A549 (cell line): ENCODE measurements around the gene GSC2. TPM values are rescaled to one million over a fixed set of nuclear protein-coding genes. Genes with fewer than 3 reads are reported as not detected.

Experiments used
- ATAC-seq, 2 experiments: fragments of 200-7000 bp in 1 of 2; fragments of >200 bp in 1 of 2; cut with Nextera tagmentation in 1 of 2; cut with Tn5 transposase in 1 of 2; 3 replicates each; pipeline versions ENCODE4 v1.8.0 to v1.9.1; 2018 to 2020; ENCODE audit warnings: mild to moderate bottlenecking in 1 of 2, moderate library complexity in 1 of 2
- CTCF ChIA-PET: fragments of 300-600 bp; sonication (Branson Sonifier 250); formaldehyde crosslinking; extraction: SDS; loops from one replicate; lab custom pipeline; 2021; ENCODE audit warnings: antibody characterized with exemption, inconsistent platforms; lab: Yijun Ruan, JAX
- POLR2A ChIA-PET: fragments of 350-600 bp; formaldehyde crosslinking; extraction: SDS; loops from one replicate; lab custom pipeline; 2021; ENCODE audit warnings: antibody characterized with exemption, inconsistent platforms; lab: Yijun Ruan, JAX
- DNase-seq, 2 experiments: peaks; one replicate each; pipeline versions ENCODE4 v3.0.0 to v3.0.0-alpha.2; 2011 to 2016; ENCODE audit warnings: low read depth in 1 of 2, low spot score in 1 of 2
- FAIRE-seq: peaks from 2 replicates; lab custom pipeline; 2011; peaks lifted over from hg19 to GRCh38; lab: Jason Lieb, UNC
- H3K27ac ChIP-seq, 2 experiments: fragments of >200 bp; sonication (Bioruptor Twin); formaldehyde crosslinking; 3 replicates each; pipeline ENCODE4 v1.5.1; 2016 to 2017
- H3K4me1 ChIP-seq: fragments of >200 bp; sonication (Bioruptor Twin); formaldehyde crosslinking; 3 replicates; pipeline ENCODE4 v1.6.1; 2016
- H3K4me2 ChIP-seq: fragments of >200 bp; sonication (Bioruptor Twin); formaldehyde crosslinking; 3 replicates; pipeline ENCODE4 v1.6.1; 2016
- H3K4me3 ChIP-seq: fragments of >200 bp; sonication (Bioruptor Twin); formaldehyde crosslinking; 3 replicates; pipeline ENCODE4 v1.5.1; 2016
- H3K9me3 ChIP-seq: fragments of >200 bp; sonication (Bioruptor Twin); formaldehyde crosslinking; 3 replicates; pipeline ENCODE4 v1.6.1; 2016
- CBX2 ChIP-seq: fragments of 200-600 bp; sonication (generic); IDR thresholded peaks from 2 replicates; pipeline ENCODE4 v1.6.1; 2016; ENCODE audit warnings: low read depth, mild to moderate bottlenecking, borderline replicate concordance
- CHD4 ChIP-seq: fragments of 200-600 bp; sonication (generic); IDR thresholded peaks from 2 replicates; pipeline ENCODE4 v1.6.1; 2016; ENCODE audit warnings: antibody characterized with exemption, mild to moderate bottlenecking, borderline replicate concordance
- FOSB ChIP-seq: fragments of 250-450 bp; sonication (Bioruptor Pico); IDR thresholded peaks from 2 replicates; pipeline ENCODE4 v1.5.0; 2020; ENCODE audit warnings: mild to moderate bottlenecking, moderate library complexity
- FOXS1 ChIP-seq: fragments of 250-450 bp; sonication (Bioruptor Pico); IDR thresholded peaks from 2 replicates; pipeline ENCODE4 v1.5.0; 2020; ENCODE audit warnings: mild to moderate bottlenecking, moderate library complexity
- GATA3 ChIP-seq: IDR thresholded peaks from 2 replicates; pipeline ENCODE4 v1.6.1; 2012; ENCODE audit warnings: borderline replicate concordance
- HOXB5 ChIP-seq: fragments of 250-450 bp; sonication (Bioruptor Pico); IDR thresholded peaks from 2 replicates; pipeline ENCODE4 v1.5.0; 2020; ENCODE audit warnings: mild to moderate bottlenecking, moderate library complexity
- JUN ChIP-seq, 2 experiments: fragments of >200 bp; sonication (Bioruptor Twin); formaldehyde crosslinking; IDR thresholded peaks; 2 replicates in 1 of 2; 3 replicates in 1 of 2; pipeline ENCODE4 v1.6.1; 2016 to 2017
- KDM1A ChIP-seq: fragments of 200-600 bp; sonication (generic); IDR thresholded peaks from 2 replicates; pipeline ENCODE4 v1.6.1; 2016; ENCODE audit warnings: low read depth, mild to moderate bottlenecking
- KDM5A ChIP-seq: fragments of 200-600 bp; sonication (generic); IDR thresholded peaks from 2 replicates; pipeline ENCODE4 v1.6.1; 2016; ENCODE audit warnings: antibody characterized with exemption, mild to moderate bottlenecking
- MYC ChIP-seq: IDR thresholded peaks from 2 replicates; pipeline ENCODE4 v1.6.1; 2012; ENCODE audit warnings: mild to moderate bottlenecking, inconsistent platforms, low read length, improper control_type of control experiment, borderline replicate concordance
- NPAS2 ChIP-seq: fragments of 250-450 bp; sonication (Bioruptor Pico); IDR thresholded peaks from 2 replicates; pipeline ENCODE4 v1.8.0; 2022; ENCODE audit warnings: mild to moderate bottlenecking, moderate library complexity, borderline replicate concordance
- NR3C1 ChIP-seq: fragments of >200 bp; sonication (Bioruptor Twin); formaldehyde crosslinking; IDR thresholded peaks from 3 replicates; pipeline ENCODE4 v1.6.1; 2017
- POLR2AphosphoS2 ChIP-seq: conservative IDR thresholded peaks from 2 replicates; pipeline ENCODE4 v1.6.1; 2012; ENCODE audit warnings: low read length, improper control_type of control experiment, inconsistent platforms
- RARB ChIP-seq: fragments of 250-450 bp; sonication (Bioruptor Pico); IDR thresholded peaks from 2 replicates; pipeline ENCODE4 v1.8.0; 2021; ENCODE audit warnings: mild to moderate bottlenecking, moderate library complexity
- RCOR1 ChIP-seq: fragments of 150-350 bp; IDR thresholded peaks from 2 replicates; pipeline ENCODE4 v1.6.1; 2014; ENCODE audit warnings: antibody characterized with exemption, low read length, low read depth
- RNF2 ChIP-seq: fragments of 200-600 bp; sonication (generic); IDR thresholded peaks from 2 replicates; pipeline ENCODE4 v1.6.1; 2016; ENCODE audit warnings: low read depth, mild to moderate bottlenecking, antibody characterized with exemption, moderate library complexity, borderline replicate concordance
- SMC3 ChIP-seq: fragments of >200 bp; sonication (Bioruptor Twin); formaldehyde crosslinking; IDR thresholded peaks from 3 replicates; pipeline ENCODE4 v1.6.1; 2018; ENCODE audit warnings: inconsistent platforms
- SREBF2 ChIP-seq: fragments of 450-650 bp; IDR thresholded peaks from 2 replicates; pipeline ENCODE4 v1.6.1; 2014; ENCODE audit warnings: mild to moderate bottlenecking, moderate library complexity
- TP53 ChIP-seq: fragments of 250-450 bp; sonication (Bioruptor Pico); IDR thresholded peaks from 2 replicates; pipeline ENCODE4 v1.5.0; 2021; ENCODE audit warnings: mild to moderate bottlenecking, moderate library complexity
- ZC3H11A ChIP-seq: fragments of 450-650 bp; IDR thresholded peaks from 2 replicates; pipeline ENCODE4 v1.6.1; 2014; ENCODE audit warnings: antibody characterized with exemption, mild to moderate bottlenecking
- ZNF302 ChIP-seq: fragments of 250-450 bp; sonication (Bioruptor Pico); IDR thresholded peaks from 2 replicates; pipeline ENCODE4 v1.9.0; 2021; ENCODE audit warnings: inconsistent platforms, mild to moderate bottlenecking, moderate library complexity
- ZSCAN20 ChIP-seq: fragments of 250-450 bp; sonication (Bioruptor Pico); IDR thresholded peaks from 2 replicates; pipeline ENCODE4 v1.8.0; 2022; ENCODE audit warnings: mild to moderate bottlenecking, moderate library complexity
- WGBS: methylation state at CpG from one replicate; pipeline ENCODE4 v1.1.6; 2017; ENCODE audit errors: missing lambda C conversion rate; 5-methylcytosine and 5-hydroxymethylcytosine counted together
- polyA plus RNA-seq, 4 experiments: library from polyadenylated mRNA; depleted of rRNA in 3 of 4; stranded (reverse); fragments of >200 nt; fragmentation: RNase III in 1 of 4; extraction: RNeasy Plus Mini Kit Qiagen cat#74134 plus additional on column Dnase treatment in 1 of 4; gene quantifications; 2 replicates in 3 of 4; 3 replicates in 1 of 4; pipeline ENCODE4 v1.2.3, GENCODE V29; 2011 to 2017
- TF ChIP-seq, protein P1 (sequence below): fragments of 200-600 bp; sonication (generic); IDR thresholded peaks from 2 replicates; pipeline ENCODE4 v1.6.1; 2016; ENCODE audit warnings: antibody characterized with exemption, mild to moderate bottlenecking, moderate library complexity
- TF ChIP-seq, protein P2 (sequence below): IDR thresholded peaks from 2 replicates; pipeline ENCODE4 v1.6.1; 2012
- TF ChIP-seq, protein P3 (sequence below): fragments of >200 bp; sonication (Bioruptor Twin); formaldehyde crosslinking; IDR thresholded peaks from 2 replicates; pipeline ENCODE4 v1.6.1; 2016

Gene GSC2
- polyA plus RNA-seq, 2 of the 4 experiments (the other 2 are of a cell fraction) = not detected

DNA sequence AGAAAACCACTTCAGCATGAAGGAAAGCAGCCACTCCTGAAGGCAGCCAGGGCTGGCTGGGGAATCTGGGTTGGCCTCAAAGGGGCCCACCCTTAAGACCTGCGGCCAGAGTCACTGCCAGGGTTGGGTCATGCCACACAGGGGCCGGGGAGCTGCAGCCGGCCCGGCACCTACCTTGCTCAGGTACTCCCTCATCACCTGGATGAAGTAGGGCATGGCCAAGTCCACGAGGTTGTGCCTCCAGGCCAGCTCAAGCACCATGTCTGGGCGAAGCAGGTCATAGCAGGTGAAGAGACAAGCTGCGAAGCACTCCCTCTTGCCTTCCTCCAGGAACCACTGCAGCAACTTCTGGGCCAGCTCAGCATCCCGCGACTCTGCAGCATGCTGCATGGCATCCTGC lies 33.1 kb upstream of the GSC2 start:
- no peaks in the 10 kb centered on the region; the same call in 2 of the 3 replicates for H3K4me1 ChIP-seq
- TF ChIP-seq KDM1A = no peak
- no peak for TF ChIP-seq RARB (CRISPR knock-in tag)
- TF ChIP-seq NPAS2 (CRISPR knock-in tag) = no peak
- no peak for TF ChIP-seq GATA3
- TF ChIP-seq SREBF2 = no peak
- no peak for TF ChIP-seq MYC
- TF ChIP-seq, protein P1, sequence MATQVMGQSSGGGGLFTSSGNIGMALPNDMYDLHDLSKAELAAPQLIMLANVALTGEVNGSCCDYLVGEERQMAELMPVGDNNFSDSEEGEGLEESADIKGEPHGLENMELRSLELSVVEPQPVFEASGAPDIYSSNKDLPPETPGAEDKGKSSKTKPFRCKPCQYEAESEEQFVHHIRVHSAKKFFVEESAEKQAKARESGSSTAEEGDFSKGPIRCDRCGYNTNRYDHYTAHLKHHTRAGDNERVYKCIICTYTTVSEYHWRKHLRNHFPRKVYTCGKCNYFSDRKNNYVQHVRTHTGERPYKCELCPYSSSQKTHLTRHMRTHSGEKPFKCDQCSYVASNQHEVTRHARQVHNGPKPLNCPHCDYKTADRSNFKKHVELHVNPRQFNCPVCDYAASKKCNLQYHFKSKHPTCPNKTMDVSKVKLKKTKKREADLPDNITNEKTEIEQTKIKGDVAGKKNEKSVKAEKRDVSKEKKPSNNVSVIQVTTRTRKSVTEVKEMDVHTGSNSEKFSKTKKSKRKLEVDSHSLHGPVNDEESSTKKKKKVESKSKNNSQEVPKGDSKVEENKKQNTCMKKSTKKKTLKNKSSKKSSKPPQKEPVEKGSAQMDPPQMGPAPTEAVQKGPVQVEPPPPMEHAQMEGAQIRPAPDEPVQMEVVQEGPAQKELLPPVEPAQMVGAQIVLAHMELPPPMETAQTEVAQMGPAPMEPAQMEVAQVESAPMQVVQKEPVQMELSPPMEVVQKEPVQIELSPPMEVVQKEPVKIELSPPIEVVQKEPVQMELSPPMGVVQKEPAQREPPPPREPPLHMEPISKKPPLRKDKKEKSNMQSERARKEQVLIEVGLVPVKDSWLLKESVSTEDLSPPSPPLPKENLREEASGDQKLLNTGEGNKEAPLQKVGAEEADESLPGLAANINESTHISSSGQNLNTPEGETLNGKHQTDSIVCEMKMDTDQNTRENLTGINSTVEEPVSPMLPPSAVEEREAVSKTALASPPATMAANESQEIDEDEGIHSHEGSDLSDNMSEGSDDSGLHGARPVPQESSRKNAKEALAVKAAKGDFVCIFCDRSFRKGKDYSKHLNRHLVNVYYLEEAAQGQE = no peak
- no peak for TF ChIP-seq NR3C1
- TF ChIP-seq RNF2 = no peak
- no peak for TF ChIP-seq JUN (IDR thresholded peaks at IDR 0.05)
- POLR2A ChIA-PET = no interaction called here
- no peak for DNase-seq
- WGBS = no CpG with 5 or more reads among the region's 9 CpGs
- no peak overlapping the region for H3K4me3 ChIP-seq
- no peaks in the 10 kb centered on the region for H3K9me3 ChIP-seq
- no peak for ATAC-seq
- CTCF ChIA-PET = interaction anchor here (1.0 to 2.9 kb wide), 3 partner anchors 9 to 184 kb away, joined by 4 to 7 read pairs (median 5); no protein-coding TSS in a partner anchor
- no peak overlapping the region for H3K27ac ChIP-seq
- no peak overlapping the region for H3K4me2 ChIP-seq
- no peak for FAIRE-seq

DNA sequence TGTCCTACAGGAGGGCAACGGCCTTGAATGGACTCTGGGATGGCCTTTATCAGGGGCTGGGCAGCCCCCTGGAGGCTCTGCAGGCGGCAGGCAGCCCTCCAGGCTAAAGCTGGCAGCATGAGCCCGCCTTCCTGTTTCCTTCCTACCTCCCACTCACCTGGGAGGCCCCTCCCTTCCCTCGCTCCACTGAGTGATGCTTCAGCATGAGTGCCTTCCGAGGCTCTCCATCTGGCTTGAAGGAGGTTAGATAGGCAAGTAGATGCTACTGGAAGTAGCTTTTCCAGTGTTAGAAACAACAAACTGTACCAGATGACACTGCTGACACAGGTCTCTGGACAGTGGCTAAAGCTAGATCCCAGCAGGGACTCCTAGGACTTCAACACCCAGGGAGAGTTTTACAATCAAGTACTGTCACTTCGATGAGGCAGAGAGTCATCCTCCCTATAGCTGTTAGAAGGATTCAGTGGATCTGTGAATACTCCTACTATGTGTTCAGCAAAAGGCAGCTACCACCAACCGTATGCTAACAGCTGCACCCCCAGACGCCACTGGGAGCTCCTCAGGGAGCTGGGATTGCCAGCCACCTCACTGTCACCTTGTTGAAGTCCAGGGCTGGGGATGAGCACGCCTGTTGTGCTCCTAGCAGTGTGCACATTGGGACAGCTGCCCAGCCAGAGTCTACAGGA lies 32.5 kb upstream of the GSC2 start:
- DNase-seq (no peak), ATAC-seq (no peak), FAIRE-seq (no peak)
- TF ChIP-seq POLR2AphosphoS2 = no peak
- TF ChIP-seq RCOR1 = no peak
- TF ChIP-seq JUN (IDR thresholded peaks at IDR 0.05) = no peak
- TF ChIP-seq, protein P2, sequence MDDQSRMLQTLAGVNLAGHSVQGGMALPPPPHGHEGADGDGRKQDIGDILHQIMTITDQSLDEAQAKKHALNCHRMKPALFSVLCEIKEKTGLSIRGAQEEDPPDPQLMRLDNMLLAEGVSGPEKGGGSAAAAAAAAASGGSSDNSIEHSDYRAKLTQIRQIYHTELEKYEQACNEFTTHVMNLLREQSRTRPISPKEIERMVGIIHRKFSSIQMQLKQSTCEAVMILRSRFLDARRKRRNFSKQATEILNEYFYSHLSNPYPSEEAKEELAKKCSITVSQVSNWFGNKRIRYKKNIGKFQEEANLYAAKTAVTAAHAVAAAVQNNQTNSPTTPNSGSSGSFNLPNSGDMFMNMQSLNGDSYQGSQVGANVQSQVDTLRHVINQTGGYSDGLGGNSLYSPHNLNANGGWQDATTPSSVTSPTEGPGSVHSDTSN = no peak
- TF ChIP-seq SMC3 = no peak
- TF ChIP-seq FOSB (CRISPR knock-in tag) = no peak
- TF ChIP-seq, protein P1 = no peak
- no peak for TF ChIP-seq RNF2
- TF ChIP-seq HOXB5 (CRISPR knock-in tag) = no peak
- no peak for TF ChIP-seq FOXS1
- TF ChIP-seq CBX2 = no peak
- no peak for TF ChIP-seq ZSCAN20
- no peak for TF ChIP-seq TP53 (CRISPR knock-in tag)
- no peak for TF ChIP-seq SREBF2
- TF ChIP-seq CHD4 = no peak
- no peak for TF ChIP-seq ZC3H11A
- no peak for TF ChIP-seq ZNF302 (CRISPR knock-in tag)
- TF ChIP-seq KDM5A = no peak
- TF ChIP-seq, protein P3, sequence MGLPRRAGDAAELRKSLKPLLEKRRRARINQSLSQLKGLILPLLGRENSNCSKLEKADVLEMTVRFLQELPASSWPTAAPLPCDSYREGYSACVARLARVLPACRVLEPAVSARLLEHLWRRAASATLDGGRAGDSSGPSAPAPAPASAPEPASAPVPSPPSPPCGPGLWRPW = no peak
- TF ChIP-seq GATA3 = no peak
- Histone ChIP-seq H3K4me2 (no peak overlapping the region), H3K4me3 (no peak overlapping the region), H3K4me1 (no peaks in the 10 kb centered on the region; the same call in 2 of the 3 replicates), H3K9me3 (no peaks in the 10 kb centered on the region), H3K27ac (no peak overlapping the region)
- ChIA-PET CTCF (interaction anchor here (1.0 to 2.9 kb wide), 2 partner anchors 17 to 184 kb away, joined by 4 to 7 read pairs; no protein-coding TSS in a partner anchor), POLR2A (no interaction called here)
- WGBS = 62% methylated on average over 9 of the region's 9 CpGs
